HG02943 (cell line): ENCODE data around the gene STARD10.

ENCODE experiments used
- ATAC-seq: cut with Tn5 transposase; IDR thresholded peaks from one replicate; pipeline ENCODE4 v1.9.1; 2021; ENCODE audit warnings: mild to moderate bottlenecking, low read depth, moderate library complexity; ENCODE audit not compliant: unreplicated experiment

Gene STARD10

GRCh38 chr11:72826942-72827480 is 33.2 kb upstream of the STARD10 start:
- ATAC-seq: no peak

- no peak for ATAC-seq
Measured at GRCh38 chr11:72826191-72826941, 32.5 kb upstream of the STARD10 start.

- no peak for ATAC-seq
Measured at GRCh38 chr11:72825661-72826060, 31.8 kb upstream of the STARD10 start.

DNA sequence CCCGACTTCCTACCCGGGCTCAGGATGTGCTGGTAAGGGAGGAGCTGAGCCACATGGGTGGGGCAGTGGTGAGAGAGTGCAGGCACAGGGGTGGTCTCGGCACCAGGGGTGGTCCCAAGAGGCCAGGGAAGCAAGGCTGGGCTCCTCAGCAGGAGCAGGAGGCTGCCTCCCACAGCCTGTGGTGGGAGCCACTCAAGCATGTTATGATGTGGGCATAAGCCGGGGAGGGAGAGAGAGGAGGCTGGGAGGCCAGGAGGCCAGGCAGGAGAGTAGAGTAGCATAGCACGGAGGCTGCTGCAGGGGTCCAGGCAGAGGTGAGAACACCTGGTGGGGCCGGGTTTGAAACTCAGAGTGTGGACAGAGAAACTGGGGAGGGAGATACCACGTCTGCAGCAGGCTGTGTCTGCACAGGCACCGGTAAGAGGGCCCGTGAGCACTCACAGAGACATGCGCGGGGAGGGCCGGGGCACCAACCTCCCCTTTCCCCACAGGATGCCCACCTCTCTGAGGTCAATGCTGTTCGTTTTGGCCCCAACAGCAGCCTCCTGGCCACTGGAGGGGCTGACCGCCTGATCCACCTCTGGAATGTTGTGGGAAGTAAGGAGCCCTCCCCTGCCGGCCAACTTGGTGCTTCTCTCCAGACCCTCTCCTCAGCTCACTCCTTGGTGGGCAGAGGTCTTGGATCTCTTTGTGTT is 31.1 kb upstream of the STARD10 start:
- no peak for ATAC-seq

- no peak for ATAC-seq
Measured at GRCh38 chr11:72824020-72824419, 30.2 kb upstream of the STARD10 start.

GRCh38 chr11:72823105-72823804 is 29.4 kb upstream of the STARD10 start:
- no peak for ATAC-seq

DNA sequence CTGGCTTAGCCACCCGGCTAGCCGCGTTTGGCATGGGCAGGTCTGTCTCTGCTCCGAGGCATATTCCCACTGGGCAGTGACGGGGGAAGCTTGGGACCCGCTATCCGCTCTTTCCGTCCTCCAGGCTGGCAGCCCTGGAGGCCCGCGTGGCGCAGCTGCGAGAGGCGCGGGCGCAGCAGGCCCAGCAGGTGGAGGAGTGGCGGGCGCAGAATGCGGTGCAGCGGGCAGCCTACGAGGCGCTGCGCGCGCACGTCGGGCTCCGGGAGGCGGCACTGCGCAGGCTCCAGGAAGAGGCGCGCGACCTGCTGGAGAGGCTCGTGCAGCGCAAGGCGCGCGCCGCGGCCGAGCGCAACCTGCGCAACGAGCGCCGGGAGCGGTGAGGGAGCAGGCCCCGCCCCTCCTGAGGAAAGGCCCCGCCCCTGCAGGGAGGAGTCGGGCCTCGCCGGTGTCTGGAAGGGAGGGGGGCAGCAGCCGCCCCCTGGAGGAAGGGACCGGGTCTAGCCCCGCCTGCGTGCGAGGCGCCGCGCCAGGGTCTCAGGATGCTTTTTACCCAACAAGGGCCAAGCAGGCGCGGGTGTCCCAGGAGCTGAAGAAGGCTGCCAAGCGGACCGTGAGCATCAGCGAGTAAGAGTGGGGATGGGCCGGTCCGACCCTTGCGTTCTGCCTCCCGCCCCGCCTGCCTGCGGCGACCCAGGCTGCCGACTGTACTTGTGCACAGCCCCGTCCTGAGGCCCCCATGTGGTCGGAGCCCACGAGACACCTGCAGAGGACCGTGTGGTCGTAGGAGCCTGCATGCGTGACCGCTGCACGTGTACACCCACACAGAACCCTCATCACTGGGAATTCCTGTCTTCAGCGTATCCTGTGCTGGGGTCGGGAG is 28.3 kb upstream of the STARD10 start:
- no peak for ATAC-seq

DNA sequence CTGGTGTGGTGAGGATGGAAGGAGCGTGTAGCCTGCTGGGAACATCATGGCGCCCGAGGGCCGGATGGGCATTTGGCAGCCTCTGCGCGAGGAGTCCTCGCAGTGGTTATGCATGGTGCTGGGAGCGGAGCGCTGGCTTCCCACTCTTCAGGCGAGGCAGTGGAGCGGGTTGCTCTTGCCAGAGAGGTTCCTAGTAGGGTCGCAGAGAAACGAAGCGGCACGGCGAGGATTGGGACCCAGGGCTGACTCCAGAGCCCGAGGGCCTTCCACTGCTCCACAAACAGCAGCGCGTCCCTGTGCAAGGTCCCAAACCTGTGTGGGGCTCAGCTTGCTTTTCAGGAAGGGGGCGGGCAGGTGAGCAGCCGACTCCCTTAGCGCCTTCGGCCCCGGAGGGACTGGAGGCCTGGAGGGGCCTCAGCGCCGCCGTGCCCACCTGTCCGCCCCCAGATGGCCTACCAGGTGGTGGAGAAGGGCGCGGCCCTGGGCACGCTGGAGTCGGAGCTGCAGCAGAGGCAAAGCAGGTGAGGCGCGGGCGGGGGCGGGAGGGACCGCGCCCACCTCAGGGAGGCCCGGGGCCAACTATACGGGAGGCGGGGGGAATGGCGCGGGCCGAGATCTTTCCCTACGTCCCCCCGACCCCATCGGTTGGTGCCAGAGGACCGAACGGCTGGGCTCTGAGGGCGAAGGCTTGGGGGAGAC is 27.5 kb upstream of the STARD10 start:
- no peak for ATAC-seq

DNA sequence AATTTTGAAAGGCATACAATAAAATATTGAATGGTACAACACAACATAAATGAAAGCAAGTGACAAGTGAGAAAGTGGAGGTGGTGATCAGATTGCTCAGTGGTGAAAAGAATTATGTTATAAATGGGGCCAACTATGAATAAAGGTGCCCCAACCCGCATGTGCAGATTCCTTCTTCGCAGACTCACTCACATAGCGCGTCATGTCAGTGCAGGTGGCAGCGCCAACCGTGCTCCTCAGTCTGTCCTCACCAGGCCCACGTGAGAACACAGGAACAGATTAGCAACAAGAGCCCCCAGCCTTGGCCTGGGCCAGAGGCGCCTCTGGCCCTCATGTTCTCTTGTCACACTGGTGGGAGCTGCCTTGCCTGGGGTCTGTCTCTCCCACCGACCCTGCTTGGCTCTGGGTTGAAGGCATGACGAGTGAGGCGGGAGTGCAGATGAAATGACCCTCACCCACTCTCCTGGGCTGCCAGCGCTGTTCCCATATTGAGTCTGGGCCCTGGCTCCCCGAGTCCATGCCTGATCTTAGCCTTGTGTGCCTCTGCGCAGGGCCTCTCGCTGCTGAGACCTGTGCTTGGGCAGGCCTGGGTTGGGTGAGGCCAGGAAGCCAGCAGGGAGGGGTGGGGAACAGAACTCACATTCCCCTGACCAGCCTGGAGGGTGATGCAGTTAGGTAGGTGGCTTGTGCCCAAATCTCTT is 26.7 kb upstream of the STARD10 start:
- no peak for ATAC-seq

DNA sequence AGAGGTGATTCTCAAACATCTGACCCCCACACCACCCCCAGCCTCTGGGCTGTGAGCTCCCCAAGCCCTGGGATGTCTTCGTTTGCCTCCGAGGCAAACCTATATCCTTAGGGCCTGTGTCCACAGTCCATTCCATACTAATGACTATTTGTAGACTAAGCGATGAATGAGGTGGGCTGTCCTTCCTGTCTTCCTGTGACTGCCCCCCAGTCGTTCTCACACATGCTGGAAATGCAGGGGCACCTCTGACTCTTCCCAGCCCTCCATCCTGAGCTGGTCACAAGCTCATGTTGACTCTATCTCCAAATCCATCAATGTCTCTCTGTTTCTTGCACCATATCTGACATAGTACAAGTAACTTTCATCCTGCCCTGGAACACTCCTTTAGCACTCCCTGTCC is 25.1 kb upstream of the STARD10 start:
- no peak for ATAC-seq

DNA sequence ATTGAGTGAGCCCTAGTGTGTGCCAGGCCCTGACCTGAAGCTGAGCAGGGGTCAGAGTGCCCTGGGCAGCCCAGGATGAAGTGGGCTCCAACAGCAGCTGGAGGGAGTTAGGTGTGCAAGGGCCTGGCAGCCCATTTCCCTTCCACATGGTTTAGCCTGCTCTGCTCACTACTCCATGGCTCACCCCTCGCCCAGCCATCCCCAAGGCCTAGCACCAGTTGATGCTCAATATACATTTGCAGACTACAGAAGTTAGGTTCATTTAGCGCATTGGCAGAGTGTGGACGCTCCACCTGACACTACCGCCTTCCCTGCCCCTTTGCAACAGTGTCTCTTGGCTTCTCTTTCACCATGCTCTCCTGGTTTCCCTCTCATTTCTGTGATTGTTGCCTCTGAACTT is 24.1 kb upstream of the STARD10 start:
- no peak for ATAC-seq

- ATAC-seq: no peak
Measured at GRCh38 chr11:72816404-72816990, 22.6 kb upstream of the STARD10 start.

- no peak for ATAC-seq
Measured at GRCh38 chr11:72815110-72815618, 21.3 kb upstream of the STARD10 start.

DNA sequence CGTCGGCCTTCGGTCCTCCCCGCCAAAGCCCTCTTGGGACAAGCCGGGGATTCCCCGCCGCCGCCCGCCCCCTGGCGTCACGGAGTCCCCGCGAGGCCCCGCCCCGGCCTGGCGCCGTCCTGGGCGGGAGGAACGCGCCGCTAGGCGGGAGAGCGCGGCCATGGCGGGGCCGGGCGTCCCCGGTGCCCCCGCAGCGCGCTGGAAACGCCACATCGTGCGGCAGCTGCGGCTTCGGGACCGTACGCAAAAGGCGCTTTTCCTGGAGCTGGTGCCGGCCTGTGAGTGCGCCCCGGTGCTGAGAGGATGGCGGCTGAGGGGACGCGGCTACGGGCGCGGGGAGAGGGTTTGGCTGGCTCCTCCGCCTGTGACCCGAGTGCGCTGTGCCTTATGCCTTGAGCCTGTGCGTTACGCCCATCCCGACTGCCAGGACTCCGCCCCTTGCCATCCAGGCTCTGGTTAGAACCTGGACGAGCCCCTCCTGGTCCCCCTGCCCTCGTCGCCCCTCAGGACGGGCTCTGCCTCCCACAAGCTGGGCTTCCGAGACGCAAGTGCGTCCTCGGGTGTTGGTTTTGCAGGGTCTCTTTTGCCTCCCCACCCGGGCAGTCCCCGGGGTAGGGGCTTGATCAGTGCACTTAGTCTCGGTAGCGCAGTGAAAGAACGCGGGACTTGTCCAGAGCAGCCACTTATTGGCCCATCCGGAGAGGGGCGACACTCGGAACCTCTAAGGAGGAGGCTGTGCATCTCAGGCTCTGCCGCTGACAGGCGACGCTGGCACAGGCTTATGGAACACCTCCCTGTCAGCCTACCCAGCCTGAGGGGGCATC is 20.7 kb upstream of the STARD10 start, which contains the start of gene ATG16L2:
Gene ATG16L2 (plus strand): TSS at position 126 of the 824 bp plus-strand sequence. CDS start 35 bp downstream, at position 161.
- peak; percentile 49 for ATAC-seq

GRCh38 chr11:72813740-72814285 is 20.0 kb upstream of the STARD10 start:
- ATAC-seq: peak; percentile 51

DNA sequence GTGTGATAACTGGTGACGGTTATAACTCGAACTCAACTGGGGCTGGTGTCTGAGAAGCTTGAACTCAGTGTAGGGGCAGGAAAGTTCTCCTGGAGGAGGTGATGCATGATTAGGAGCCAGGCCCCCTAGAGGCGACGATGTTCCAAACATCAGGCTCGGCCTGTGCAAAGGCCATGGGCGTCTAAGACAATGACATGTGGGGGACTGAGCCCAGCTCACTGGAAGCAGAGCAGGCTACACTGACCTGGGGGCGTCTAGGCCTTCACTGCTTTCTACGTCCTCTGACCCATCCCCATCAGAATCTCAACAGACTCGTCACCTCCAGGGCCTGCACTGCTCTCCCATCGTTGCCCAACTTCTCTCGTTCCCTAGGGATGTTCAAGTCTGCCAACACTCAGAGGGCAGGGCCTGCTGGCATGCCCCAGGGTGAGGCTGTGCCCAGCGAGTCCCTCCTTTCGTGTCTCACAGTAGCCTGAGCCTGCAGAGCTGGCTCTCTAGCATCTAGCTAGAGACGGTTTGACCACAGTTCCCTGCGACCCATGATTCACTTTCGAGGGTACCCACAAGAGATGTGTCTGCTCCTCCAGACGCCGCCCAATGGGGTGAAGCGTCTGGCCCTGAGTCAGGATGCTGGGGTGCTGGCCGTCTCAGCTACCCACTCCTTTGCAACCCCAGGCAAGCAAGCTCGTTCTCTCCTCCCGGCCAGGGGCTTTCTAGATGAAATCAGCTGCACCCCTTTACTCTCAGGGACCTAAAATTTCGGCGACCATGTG is 19.3 kb upstream of the STARD10 start:
- ATAC-seq: no peak

- ATAC-seq: no peak
Measured at GRCh38 chr11:72812604-72812966, 18.7 kb upstream of the STARD10 start.
